GM12892 (cell line): ENCODE measurements around the gene RNASEH2C.
"Not testable (repeated sequence)": the region's sequence is repeated elsewhere in the genome, so short reads cannot be mapped to it uniquely, and the experiment has no call there.

Experiments
- DNase-seq: peaks from one replicate; pipeline ENCODE4 v3.0.0; 2011; ENCODE audit not compliant: insufficient read length
- FAIRE-seq: peaks from 2 replicates; lab custom pipeline; 2011; peaks lifted over from hg19 to GRCh38; lab: Jason Lieb, UNC
- POLR2A ChIP-seq: IDR thresholded peaks from 2 replicates; pipeline ENCODE4 v1.6.1; 2011; ENCODE audit warnings: low read depth, low read length, control low read depth
- POLR2AphosphoS5 ChIP-seq: IDR thresholded peaks from 2 replicates; pipeline ENCODE4 v1.6.1; 2011; ENCODE audit warnings: low read depth, low read length, control low read depth
- TAF1 ChIP-seq: IDR thresholded peaks from 2 replicates; pipeline ENCODE4 v1.6.1; 2011; ENCODE audit warnings: low read depth, mild to moderate bottlenecking, control low read depth, low read length, borderline replicate concordance

The RNASEH2C gene

DNA sequence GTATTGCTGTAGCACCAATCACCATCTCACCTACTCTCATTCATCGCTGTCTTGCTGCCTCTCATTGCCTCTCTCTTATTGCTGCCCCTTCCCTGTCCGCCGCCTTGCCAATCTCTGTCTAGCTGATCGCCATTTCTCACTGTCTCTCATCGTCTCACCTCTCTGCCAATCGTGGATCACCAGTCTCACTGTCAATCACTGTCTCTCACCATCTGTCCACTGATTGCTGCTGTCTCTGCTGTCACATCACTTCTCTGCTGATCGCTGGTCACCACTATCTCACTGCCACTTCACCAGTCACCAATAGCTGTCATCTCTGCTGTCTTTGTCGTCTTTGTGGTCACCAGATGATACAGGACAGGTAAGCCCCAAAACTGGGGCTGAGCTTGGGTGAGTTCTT, 20.6 kb upstream of the RNASEH2C start:
- no peak for DNase-seq
- TF ChIP-seq POLR2A (no peak), POLR2AphosphoS5 (no peak), TAF1 (no peak)
- FAIRE-seq, result no peak

DNA sequence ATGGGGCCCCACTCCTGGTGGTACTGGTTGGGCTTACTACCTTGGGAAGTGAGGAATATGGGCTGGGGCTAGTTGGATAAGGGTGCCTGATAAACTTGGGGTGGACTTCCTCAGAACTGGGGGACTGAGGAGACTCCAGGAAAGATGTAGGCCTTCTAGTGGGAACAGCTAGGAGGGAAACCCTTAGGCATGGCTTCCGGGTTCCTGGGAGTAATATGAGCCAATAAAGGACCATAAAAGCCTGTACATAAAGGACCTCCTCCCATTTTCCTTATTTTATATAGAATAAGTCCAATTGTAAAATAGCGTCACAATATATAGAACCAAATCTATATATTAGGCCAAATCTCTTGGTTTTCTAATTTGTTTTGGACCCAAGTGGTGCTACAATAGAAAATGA, 18.4 kb upstream of the RNASEH2C start:
- FAIRE-seq, result no peak
- TF ChIP-seq POLR2AphosphoS5 (no peak), POLR2A (no peak), TAF1 (no peak)
- no peak for DNase-seq

GRCh38 chr11:65736810-65737209, 16.2 kb upstream of the RNASEH2C start:
- TF ChIP-seq POLR2A, result no peak
- no peak for TF ChIP-seq POLR2AphosphoS5
- TF ChIP-seq TAF1, result no peak
- DNase-seq (no peak), FAIRE-seq (no peak)

DNA sequence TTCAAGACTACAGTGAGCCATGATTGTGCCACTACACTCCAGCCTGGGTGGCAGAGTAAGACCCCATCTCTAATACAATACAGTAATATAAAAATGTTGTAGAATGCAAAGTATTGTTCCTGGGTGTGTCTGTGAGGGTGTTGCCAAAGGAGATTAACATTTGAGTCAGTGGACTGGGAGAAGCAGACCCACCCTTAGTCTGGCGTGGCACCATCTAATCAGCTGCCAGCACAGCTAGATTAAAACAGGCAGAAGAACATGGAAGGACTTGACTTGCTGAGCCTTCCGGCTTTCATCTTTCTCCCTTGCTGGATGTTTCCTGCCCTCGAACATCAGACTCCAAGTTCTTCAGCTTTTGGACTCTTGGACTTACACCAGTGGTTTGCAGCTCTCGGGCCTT, 14.5 kb upstream of the RNASEH2C start:
- not testable (repeated sequence) for DNase-seq, FAIRE-seq

DNA sequence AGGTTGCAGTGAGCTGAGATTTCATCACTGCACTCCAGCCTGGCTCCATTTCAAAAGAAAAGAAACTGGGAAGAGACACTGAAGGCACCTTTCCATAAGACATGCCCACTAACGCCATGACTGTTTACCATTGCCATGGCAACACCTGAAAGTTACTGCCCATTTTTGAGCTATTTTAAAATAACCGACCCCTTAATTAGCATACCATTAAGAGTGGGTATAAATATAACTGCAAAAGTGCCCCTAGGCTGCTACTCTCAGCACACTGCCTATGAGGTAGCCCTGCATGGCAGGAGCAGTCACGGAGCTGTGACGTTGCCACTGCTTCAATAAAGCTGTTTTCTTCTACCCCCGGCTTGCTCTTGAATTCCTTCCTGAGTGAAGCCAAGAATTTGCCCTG, 9.9 kb upstream of the RNASEH2C start:
- DNase-seq (no peak), FAIRE-seq (peak; percentile 21)
- TF ChIP-seq POLR2AphosphoS5 (no peak), POLR2A (no peak), TAF1 (no peak)

- FAIRE-seq, result no peak
- no peak for DNase-seq
- TF ChIP-seq POLR2A, result no peak
Measured at GRCh38 chr11:65727865-65728264, 7.3 kb upstream of the RNASEH2C start.

DNA sequence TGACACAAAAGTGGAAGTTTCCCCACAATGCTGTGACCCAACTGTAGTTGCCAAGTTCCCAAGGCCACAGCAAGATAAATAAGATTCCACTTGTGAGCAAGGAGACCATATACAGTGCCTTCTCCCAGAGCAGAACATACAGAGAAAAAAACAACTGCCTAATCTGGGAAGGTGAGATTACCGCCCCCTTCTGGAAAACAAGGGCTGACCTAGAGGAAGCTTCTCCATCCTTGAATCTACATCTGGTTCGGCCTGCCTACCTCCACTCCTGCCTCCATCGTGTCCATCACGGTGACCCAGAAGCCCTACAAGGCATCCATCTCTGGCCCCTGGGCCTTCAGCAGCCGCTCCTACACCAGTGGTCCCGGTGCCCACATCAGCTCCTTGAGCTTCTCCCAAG, 6.1 kb upstream of the RNASEH2C start:
- TF ChIP-seq POLR2AphosphoS5 (no peak), TAF1 (no peak), POLR2A (no peak)
- FAIRE-seq, result no peak
- DNase-seq, result no peak

DNA sequence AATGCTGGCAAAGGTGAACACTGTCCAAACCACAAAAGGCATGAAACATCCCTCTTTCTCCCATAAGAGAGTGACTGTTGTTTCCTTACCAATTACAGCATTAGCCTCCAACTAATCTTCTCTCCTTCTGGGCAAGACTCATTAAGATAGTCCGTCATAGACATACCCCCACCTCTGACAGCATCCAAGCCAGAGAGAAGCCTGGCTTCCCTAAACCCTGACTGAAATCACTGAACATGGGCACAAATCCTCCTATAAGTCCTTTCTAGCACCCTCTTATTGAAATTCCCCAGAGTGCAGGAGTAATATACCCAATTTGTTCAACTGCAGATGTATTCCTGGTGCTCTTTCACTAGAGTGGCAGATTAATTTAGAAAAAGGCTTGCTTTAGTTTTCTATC, 1.7 kb upstream of the RNASEH2C start:
- no peak for TF ChIP-seq POLR2AphosphoS5
- TF ChIP-seq POLR2A, result no peak
- no peak for TF ChIP-seq TAF1
- no peak for DNase-seq
- FAIRE-seq, result no peak

GRCh38 chr11:65719871-65720210, 757 bp downstream of the RNASEH2C start:
- DNase-seq (no peak), FAIRE-seq (no peak)
- TF ChIP-seq POLR2A (no peak), POLR2AphosphoS5 (no peak), TAF1 (no peak)

- DNase-seq (no peak), FAIRE-seq (peak; percentile 62)
- no peak for TF ChIP-seq TAF1
- TF ChIP-seq POLR2A, result no peak
- TF ChIP-seq POLR2AphosphoS5, result no peak
Measured at GRCh38 chr11:65718964-65719492, 1.6 kb downstream of the RNASEH2C start.

DNA sequence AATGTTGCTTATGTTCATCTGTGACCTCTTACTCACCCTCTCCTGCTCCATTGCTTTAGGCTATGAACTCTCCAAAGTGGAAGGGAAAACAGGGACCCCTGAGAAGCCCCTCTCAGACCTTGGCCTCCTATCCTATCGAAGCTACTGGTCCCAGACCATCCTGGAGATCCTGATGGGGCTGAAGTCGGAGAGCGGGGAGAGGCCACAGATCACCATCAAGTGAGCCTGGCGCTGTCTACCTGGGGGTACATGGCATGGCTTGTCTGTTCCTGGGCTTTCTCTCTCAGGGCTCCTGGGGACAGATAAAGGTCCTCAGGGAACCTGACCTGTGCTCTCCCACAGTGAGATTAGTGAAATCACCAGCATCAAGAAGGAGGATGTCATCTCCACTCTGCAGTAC, 2.1 kb downstream of the RNASEH2C start:
- no peak for DNase-seq
- FAIRE-seq, result no peak
- no peak for TF ChIP-seq TAF1
- no peak for TF ChIP-seq POLR2A
- no peak for TF ChIP-seq POLR2AphosphoS5

GRCh38 chr11:65717906-65718305, 2.7 kb downstream of the RNASEH2C start:
- no peak for DNase-seq
- FAIRE-seq, result no peak
- peak; percentile 18; the same call in 1 of the 2 replicates for TF ChIP-seq POLR2AphosphoS5
- no peak for TF ChIP-seq TAF1
- no peak for TF ChIP-seq POLR2A

DNA sequence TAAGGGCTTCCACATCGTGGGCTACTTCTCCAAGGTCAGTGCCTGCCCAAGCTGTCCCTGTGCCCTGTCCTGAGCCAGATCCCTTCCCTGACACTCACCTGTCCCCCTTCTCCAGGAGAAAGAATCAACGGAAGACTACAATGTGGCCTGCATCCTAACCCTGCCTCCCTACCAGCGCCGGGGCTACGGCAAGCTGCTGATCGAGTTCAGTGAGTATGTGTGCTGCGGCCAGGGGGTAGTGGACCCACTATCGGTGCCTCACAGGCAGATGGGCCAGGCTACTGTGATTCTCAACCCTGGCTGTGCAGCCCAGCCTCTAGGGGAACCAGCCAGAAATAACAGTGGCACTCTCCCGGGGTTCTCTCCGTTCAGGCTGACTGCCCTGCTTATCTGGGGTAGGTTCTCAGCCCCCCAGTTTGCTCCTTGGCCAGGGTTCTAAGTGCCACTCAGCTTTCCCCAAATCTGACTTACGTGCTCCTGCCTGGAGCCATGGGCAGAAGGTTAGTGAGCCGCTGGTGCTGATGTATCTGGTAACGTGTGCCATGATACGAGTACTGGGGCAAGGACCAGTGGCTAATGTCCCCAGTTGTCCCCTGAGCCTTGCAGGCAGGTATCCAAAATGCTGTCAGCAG, 3.7 kb downstream of the RNASEH2C start:
- no peak for FAIRE-seq
- TF ChIP-seq POLR2A (no peak; the same call in 1 of the 2 replicates), TAF1 (no peak), POLR2AphosphoS5 (no peak)
- no peak for DNase-seq
